ENCODE results near the gene HOXD9.

The HOXD9 gene

DNA sequence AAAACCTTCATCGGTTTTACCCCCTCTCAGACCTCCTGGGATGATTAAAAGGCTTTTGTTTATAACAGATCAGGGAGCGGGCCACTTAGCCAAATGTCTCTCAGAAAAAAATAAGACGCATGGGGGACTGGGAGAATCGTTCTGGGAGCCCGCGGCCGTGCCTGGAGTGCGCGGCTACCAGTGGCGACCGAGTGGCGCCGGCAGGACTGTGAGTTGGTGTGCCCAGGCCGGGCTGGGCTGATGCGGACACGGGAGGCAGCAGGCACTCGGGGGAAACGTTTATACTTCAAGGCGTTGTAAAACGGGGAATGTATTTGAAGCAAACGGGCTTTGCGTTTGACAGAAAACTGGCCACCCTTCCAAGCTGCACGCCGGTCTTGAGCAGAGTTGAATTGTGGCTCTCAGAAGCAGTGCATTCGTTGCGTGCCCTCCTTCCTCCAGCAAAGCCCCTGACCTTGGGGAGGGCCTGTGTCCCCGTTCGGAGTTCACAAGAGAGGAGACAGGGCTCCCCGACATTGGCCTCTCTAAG, 10.6 kb upstream of the HOXD9 start:
- DNase-seq, result no peak

DNA sequence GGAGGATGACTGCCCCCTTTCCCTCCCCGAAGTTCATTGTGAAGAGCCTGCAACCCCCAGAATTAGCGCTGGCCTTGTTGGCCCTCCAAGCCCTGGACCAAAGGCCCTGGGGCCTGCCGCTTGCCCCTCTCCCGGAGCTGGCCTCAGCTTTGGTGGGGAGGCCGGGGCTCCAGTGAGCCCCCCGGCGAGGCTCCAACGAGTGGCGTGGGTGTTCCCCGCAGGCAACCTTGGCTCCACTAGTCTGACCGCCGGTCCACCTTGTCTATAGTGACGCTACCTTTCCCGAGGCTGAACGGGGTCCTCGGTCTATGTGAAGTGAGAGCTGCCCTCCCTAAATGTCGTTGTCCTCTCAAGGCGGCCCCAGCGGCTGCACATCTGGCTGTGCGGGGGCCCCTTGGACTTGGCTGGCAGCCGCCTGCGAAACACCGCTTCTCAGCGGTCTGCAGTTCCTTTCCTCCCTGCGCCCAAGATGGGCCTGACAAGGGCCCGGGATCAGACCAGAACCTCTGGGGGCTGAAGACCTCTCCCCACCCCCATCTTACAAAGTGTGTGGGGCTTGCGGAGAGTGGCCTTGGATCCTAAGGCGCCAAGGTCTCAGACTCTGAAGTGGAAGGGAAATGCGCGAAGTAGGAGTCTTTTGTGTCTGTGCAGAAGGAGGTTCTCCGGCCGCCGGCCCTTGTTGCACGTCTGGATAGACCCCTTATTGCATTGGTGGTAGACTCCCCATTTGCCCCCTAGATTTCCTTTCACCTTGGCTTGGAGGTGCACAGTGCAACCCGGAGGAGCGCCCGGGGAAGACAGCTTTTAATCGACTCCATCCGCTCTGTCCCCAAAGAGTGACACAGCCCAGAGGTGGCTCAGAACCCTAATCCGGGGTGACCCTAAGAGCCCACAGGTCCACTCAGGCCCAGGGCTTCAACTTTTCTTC, 9.9 kb upstream of the HOXD9 start:
- no peak for DNase-seq

GRCh38 chr2:176114120-176114929, 8.2 kb upstream of the HOXD9 start:
- DNase-seq, result no peak

GRCh38 chr2:176114930-176115625, 7.4 kb upstream of the HOXD9 start:
- no peak for DNase-seq

- DNase-seq, result no peak
Observed at GRCh38 chr2:176115883-176116813, 6.4 kb upstream of the HOXD9 start, which contains the start of gene HOXD10. HOXD10 (plus strand) TSS chr2:176116778; CDS start chr2:176116834, 56 bp downstream.

- DNase-seq, result no peak
Observed at GRCh38 chr2:176117162-176117822, 5.2 kb upstream of the HOXD9 start.

DNA sequence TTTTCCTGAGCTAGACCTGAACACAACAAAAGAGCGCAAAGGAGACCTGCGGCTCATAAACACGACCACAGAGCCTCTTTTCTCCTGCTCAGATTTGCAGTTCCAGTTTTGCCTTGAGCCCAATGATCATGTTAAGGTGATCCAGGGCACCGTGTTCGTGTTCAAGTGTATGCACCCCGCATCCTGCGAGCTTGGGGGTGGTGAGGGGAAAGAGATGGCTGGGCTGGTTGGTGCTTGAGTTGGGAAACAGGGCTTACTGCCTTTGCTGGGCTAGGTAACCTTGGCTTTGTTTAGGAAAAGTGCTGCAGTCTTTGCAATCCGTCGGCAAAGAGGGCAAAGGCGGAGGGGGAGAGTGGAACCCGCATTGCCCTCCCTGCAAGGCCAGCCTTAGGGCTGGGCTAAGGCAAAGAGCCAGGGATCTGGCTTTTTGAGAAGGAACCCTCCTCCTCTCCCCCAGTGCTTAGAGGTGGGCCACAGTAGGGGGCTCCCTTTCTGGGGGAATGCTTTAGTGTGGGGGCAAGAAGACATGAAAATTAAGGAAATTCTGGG, 4.6 kb upstream of the HOXD9 start:
- DNase-seq, result no peak

DNA sequence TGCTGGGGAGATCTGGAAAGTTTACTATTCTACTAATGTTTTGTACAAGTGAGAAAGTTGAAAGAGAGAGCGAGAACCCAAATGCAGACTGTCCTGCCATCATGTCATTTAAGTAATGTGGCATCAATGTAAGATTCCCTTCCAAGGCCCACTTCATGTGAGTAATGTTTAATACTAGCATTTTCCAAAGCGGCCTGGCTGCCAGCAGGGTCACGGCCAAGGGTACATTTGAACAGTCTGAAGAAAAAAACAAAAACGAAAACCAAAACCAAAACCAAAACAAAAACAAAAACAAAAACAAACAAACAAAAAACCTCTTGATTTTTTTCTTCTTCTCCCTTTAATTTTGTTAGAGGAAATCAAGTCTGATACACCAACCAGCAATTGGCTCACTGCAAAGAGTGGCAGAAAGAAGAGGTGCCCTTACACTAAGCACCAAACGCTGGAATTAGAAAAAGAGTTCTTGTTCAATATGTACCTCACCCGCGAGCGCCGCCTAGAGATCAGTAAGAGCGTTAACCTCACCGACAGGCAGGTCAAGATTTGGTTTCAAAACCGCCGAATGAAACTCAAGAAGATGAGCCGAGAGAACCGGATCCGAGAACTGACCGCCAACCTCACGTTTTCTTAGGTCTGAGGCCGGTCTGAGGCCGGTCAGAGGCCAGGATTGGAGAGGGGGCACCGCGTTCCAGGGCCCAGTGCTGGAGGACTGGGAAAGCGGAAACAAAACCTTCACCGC, 3.7 kb upstream of the HOXD9 start:
- DNase-seq, result no peak

DNA sequence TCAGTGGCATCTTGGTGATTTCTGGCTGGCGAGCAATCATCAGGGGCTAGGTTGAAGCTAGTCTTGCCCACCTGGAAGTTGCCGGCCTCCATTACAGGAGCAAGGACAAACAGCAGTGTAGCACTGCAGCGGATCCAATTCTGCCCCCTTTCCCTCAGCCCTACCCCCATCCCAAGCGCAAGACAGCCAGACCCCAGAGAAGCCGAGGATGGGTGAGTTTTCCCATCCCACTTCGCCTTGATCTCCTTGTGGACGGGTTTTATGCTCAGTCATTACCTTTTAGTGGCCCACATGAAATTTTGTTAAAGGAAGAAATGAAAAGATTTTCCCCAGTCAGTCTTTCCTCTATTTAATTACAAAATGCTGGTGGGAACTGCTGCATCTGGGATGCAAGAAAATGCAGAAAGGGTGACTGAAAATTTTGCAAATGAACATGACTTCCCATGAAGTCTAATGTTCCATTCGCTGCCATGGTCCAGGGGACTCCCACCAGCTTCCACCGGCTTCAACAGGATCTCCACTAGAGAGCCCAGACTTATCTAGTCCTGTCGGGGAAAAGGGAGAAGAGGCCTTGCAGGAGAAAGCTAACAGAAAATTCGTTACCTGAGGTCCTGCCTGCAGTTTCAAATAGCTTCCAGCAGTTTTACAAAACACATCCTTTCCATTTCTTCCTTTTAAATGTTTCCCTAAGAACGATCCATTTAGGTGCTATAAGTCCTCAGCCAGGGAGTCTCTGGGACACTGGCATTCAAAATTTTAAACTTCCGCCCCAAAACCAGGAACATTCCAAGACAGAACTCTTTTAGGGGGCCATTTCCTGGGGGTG, 1.9 kb upstream of the HOXD9 start:
- DNase-seq, result no peak

- DNase-seq, result no peak
Observed at GRCh38 chr2:176121190-176122051, 1.1 kb upstream of the HOXD9 start.

DNA sequence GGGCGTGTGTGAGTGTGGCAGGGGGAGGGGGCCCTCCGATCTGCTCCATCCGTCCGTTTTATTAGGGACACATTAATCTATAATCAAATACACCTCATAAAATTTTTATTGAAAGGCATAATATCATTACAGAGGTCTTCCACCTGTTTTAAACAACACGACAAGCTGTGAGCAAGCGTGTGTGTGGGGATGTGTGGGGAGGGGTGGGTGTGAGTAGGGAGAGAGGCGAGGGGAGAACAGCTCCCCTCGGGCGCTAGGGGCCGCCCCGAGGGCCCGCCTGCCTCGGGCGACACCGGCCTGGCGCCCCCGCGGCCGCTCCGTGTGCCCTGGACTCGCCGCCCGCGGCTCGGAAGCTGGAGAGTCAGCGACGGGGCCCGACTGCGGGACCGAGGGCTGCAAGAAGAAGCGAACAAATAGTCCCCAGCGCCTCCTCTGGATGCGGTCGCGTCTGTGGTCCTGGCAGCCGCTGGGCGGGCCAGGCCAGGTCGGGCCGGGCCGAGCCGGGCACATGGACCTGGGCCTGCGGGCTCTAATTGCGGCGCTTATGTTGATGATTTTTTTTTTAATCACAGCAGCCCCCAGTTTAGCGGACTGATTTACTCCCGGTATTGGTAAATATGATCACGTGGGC, 352 bp upstream of the HOXD9 start:
- no peak for DNase-seq

DNA sequence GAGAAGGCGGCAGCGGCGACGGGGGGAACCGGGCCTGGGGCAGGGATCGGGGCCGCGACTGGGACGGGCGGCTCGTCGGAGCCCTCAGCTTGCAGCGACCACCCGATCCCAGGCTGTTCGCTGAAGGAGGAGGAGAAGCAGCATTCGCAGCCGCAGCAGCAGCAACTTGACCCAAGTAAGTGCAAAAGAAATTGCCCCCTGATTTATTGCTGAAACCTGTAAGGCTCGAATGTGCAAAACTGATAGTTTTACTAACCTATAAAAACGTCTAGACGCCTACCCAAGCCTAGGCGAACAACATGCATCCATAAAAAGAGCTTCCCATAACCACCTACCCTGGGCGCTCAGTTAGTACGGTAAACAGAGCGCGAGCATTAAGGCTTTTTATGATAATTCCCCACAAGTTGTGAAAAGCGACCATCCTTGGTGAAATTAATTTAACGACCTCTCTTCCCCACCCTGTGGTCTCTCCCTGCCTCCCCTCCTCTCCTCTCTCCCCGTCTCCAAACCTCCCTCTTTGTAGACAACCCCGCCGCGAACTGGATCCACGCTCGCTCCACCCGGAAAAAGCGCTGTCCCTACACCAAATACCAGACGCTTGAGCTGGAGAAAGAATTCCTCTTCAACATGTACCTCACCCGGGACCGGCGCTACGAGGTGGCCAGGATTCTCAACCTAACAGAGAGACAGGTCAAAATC, 1.0 kb downstream of the HOXD9 start:
- DNase-seq, result no peak

GRCh38 chr2:176124110-176124946, 1.8 kb downstream of the HOXD9 start:
- no peak for DNase-seq

DNA sequence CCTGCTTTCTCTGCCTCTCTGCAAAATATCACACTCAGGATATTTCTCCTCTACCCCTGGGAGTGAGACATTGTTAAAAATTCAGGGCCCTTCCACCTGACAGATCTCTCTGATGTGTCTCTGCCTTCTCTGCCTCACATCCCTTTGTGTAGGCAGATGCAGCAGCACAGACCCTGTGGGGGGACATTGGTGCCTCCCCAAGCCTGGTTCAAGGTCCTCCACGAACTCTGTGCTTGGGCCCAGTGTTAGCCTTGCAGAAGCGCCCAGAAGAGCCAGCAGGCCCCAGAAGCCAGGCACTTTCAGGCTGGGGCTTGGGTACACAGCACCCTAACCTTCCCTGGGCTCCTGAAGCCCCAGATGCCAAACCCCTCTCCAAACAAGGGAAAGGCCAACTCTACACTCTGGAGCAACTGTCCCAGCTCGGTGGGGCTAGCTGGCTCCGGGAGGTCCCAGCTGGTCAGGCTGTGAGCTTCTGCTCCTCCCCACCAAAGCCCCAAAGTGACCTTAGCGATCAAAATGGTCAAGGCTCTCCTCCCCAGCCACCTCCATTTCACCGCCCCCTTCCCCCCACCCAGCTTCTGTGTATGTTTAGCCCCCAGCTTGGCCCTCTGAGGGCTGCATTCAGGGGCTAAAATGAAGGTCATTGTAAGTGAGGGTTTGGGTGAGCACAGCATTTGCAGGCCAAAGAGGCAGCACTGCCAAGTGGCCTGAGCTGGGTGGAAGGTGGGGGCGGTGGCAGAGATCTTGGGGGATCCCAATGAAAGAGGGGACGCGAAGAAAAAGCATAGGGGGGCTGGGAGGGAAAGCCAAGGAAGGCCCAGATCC, 2.6 kb downstream of the HOXD9 start:
- DNase-seq, result no peak

DNA sequence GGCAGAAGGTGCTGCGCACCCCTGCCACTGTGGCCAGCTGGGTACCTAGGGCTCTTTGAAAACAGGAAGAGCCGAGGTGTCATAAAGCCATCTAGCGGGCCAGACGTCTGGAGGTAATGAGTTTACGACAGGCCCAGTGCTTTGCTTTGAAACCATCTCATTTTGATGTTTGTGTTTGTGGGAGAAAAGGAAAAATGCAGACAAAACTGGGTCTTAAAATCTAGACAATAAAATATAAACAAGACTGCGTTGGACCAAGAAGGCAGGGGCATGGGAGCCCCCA, 3.2 kb downstream of the HOXD9 start:
- DNase-seq, result no peak

All from stimulated activated CD4-positive, alpha-beta T cell treated with anti-CD3 and anti-CD28 coated beads, Interleukin-2, amount 100 ng/mL, for 48 hours (primary cell).